Tibial nerve (tissue), 4 donors: Measurements from ENCODE around the gene ANKUB1. TPM values are rescaled to one million over a fixed set of nuclear protein-coding genes. Genes with fewer than 3 reads are reported as not detected.

Experiments
- DNase-seq, 2 donors: peaks; one replicate each; pipeline ENCODE4 v3.0.0-alpha.2; 2019; ENCODE audit warnings: low spot score in 2 of 2
- H3K27ac ChIP-seq, 4 donors: fragments of 200-600 bp; sonication (generic) in 3 of 4; one replicate each; pipeline ENCODE4 v1.5.1; 2017 to 2019; ENCODE audit warnings: mild to moderate bottlenecking in 1 of 4
- H3K27me3 ChIP-seq, 2 donors: fragments of 200-600 bp; sonication (generic) in 1 of 2; one replicate each; pipeline versions ENCODE4 v1.5.1 to v1.6.0; 2017 to 2019
- H3K36me3 ChIP-seq, 3 donors: fragments of 200-600 bp; sonication (generic); one replicate each; pipeline ENCODE4 v1.5.1; 2018 to 2019
- H3K4me1 ChIP-seq, 4 donors: fragments of 200-600 bp; sonication (generic) in 3 of 4; one replicate each; pipeline ENCODE4 v1.5.1; 2017 to 2019
- H3K4me3 ChIP-seq, 4 donors: fragments of 200-600 bp; sonication (generic) in 3 of 4; one replicate each; pipeline ENCODE4 v1.5.1; 2017 to 2019; ENCODE audit warnings: mild to moderate bottlenecking in 1 of 4, moderate library complexity in 1 of 4
- H3K9me3 ChIP-seq, 4 donors: fragments of 200-600 bp; sonication (generic) in 3 of 4; one replicate each; pipeline ENCODE4 v1.5.1; 2017 to 2019
- EP300 ChIP-seq, 2 donors: sonication (generic); formaldehyde crosslinking; IDR thresholded peaks; one replicate each; pipeline ENCODE4 v1.6.1; 2017; ENCODE audit warnings: antibody characterized with exemption in 2 of 2, mild to moderate bottlenecking in 1 of 2
- POLR2A ChIP-seq, 2 donors: fragments of 450-650 bp; IDR thresholded peaks; one replicate each; pipeline ENCODE4 v1.6.1; 2017; ENCODE audit warnings: antibody characterized with exemption in 2 of 2, mild to moderate bottlenecking in 2 of 2, moderate library complexity in 2 of 2
- WGBS, 2 donors: methylation state at CpG; one replicate each; pipeline ENCODE4 v1.1.5; 2018; 5-methylcytosine and 5-hydroxymethylcytosine counted together
- total RNA-seq, 4 donors: library from RNA; depleted of rRNA; stranded (reverse); fragments of >200 nt; gene quantifications; one replicate each; pipeline ENCODE4 v1.1.0, GENCODE V29; 2016
- TF ChIP-seq, protein P1 (sequence below), 5 experiments: fragments of 200-600 bp in 3 of 5; fragments of 450-650 bp in 2 of 5; sonication (generic) in 3 of 5; IDR thresholded peaks; one replicate each; pipeline ENCODE4 v1.5.1; 2016 to 2019; ENCODE audit warnings: antibody characterized with exemption in 5 of 5, mild to moderate bottlenecking in 3 of 5, moderate library complexity in 2 of 5

ANKUB1 gene
- total RNA-seq, 4 donors from 2014 or later = 0.60 to 1.4 (median 0.86) TPM

DNA sequence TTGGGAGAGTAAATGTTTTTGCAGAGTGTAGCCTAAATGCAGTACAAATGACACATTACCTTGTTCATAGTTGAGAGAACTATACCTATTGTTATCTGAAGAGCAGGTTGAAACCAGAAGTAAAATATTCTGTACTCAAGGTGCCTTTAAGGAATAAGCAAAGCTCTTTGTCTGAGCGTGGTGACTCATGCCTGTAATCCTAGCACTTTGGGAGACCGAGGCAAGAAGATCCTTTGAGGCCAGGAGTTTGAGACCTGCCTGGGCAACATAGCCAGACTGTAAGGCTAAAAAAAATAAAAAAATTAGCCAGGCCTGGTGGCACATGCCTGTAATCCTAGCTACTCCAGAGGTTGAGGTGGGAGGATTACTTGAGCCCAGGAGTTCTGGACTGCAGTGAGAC lies 18.5 kb upstream of the ANKUB1 start:
- WGBS, 2 donors = 91 to 95% methylated on average over 2 of the region's 2 CpGs
- Histone ChIP-seq H3K27me3 (no peaks in the 10 kb centered on the region), H3K4me3 (no peak overlapping the region), H3K9me3 (no peaks in the 10 kb centered on the region), H3K36me3 (no peaks in the 10 kb centered on the region), H3K4me1 (peaks cover 0 to 47% (median 19%) of the 10 kb centered on the region in 4 donors), H3K27ac (peak overlapping the region in 2 of 4 donors; percentile 21 to 98)
- DNase-seq = no peak
- TF ChIP-seq EP300 (IDR thresholded peaks at IDR 0.05) = no peak
- TF ChIP-seq, protein P1, sequence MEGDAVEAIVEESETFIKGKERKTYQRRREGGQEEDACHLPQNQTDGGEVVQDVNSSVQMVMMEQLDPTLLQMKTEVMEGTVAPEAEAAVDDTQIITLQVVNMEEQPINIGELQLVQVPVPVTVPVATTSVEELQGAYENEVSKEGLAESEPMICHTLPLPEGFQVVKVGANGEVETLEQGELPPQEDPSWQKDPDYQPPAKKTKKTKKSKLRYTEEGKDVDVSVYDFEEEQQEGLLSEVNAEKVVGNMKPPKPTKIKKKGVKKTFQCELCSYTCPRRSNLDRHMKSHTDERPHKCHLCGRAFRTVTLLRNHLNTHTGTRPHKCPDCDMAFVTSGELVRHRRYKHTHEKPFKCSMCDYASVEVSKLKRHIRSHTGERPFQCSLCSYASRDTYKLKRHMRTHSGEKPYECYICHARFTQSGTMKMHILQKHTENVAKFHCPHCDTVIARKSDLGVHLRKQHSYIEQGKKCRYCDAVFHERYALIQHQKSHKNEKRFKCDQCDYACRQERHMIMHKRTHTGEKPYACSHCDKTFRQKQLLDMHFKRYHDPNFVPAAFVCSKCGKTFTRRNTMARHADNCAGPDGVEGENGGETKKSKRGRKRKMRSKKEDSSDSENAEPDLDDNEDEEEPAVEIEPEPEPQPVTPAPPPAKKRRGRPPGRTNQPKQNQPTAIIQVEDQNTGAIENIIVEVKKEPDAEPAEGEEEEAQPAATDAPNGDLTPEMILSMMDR (IDR thresholded peaks at IDR 0.05) = no peak
- no peak for TF ChIP-seq POLR2A (IDR thresholded peaks at IDR 0.05)

DNA sequence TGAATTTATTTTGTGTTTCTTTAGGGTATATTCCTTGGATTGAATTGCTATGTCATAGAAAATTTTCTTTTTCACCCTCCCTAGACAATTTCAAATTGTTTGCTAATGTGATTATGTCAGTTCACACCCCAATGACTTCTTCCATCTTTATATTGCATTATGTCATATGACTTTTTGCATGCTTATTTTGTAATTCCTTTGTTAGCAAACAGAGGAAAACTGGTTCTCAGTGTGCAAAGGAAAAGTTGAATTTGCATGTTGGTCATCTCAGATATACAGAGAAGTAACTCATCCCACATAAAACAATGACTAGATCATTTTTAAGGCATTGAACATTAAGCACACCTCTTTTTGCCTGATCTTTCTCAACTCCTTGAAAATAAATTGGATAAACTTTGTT lies 17.3 kb upstream of the ANKUB1 start:
- no peak overlapping the region for H3K4me3 ChIP-seq
- H3K9me3 ChIP-seq = no peaks in the 10 kb centered on the region
- no peak for DNase-seq
- TF ChIP-seq POLR2A (IDR thresholded peaks at IDR 0.05) = no peak
- TF ChIP-seq EP300 (IDR thresholded peaks at IDR 0.05) = peak in 1 of 2 donors; percentile 18
- no peaks in the 10 kb centered on the region for H3K27me3 ChIP-seq
- no peaks in the 10 kb centered on the region for H3K36me3 ChIP-seq
- no peak overlapping the region for H3K27ac ChIP-seq
- H3K4me1 ChIP-seq = peaks cover 0 to 36% (median 8%) of the 10 kb centered on the region in 4 donors

DNA sequence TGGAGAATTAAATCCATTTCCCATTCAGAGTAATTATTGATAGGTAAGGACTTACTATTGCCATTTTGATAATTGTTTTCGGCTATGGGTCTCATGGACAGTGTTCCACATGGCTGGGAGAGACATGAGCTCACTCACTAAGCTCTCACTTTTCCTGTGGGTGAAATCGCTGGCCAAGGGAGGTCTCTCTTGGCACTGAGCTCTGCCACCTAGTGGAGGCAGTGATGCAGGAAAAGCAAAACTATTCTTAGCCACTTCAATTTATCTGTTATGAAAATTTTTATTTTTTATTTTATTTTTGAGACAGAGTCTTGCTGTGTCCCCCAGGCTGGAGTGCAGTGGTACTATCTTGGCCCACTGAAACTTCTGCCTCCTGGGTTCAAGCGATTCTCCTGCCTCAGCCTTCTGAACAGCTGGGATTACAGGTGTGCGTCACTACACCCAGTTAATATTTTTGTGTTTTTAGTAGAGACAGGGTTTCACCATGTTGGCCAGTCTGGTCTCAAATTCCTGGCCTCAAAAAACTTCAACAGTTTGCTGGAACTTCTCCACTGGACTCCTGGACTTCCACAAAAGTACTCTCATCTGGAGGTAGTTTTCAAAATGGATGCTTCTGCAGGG lies 16.0 kb upstream of the ANKUB1 start:
- Histone ChIP-seq H3K27me3 (no peaks in the 10 kb centered on the region), H3K27ac (peak overlapping the region in 2 of 4 donors; percentile 7 to 9), H3K4me3 (no peak overlapping the region), H3K4me1 (peaks cover 0 to 28% (median 2%) of the 10 kb centered on the region in 4 donors), H3K36me3 (no peaks in the 10 kb centered on the region), H3K9me3 (no peaks in the 10 kb centered on the region)
- no peak for TF ChIP-seq POLR2A (IDR thresholded peaks at IDR 0.05)
- TF ChIP-seq, protein P1 (IDR thresholded peaks at IDR 0.05) = peak; percentile 74 to 88 (median 81)
- 28 to 31% methylated on average over 4 of the region's 4 CpGs for WGBS, 2 donors
- peak; percentile 44 to 81 for DNase-seq

DNA sequence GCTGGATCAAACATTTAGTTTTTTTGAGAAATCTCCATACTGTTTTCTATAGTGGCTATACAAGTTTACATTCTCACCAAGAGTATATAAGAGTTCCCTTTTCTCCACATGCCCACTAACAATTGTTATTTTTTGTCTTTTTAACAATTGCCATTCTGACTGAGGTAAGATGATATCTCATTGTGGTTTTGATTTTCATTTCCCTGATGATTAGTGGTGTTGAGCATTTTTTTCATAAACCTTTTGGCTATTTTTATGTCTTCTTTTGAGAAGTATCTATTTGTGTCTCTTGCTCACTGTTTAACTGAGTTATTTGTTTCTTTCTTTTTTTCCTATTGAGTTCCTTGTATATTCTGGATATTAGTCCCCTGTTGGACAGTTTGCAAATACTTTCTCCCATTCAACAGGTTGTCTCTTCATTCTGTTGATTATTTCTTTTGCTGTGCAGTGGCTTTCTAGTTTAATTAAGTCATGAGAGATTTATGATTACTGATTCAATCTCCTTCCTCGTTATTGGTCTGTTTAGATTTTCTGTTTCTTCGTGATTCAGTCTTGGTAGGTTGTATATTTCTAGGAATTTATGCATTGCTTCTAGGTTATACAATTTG lies 13.9 kb upstream of the ANKUB1 start:
- DNase-seq = no peak
- no peaks in the 10 kb centered on the region for H3K36me3 ChIP-seq
- no peaks in the 10 kb centered on the region for H3K27me3 ChIP-seq
- TF ChIP-seq POLR2A (IDR thresholded peaks at IDR 0.05) = no peak
- TF ChIP-seq EP300 (IDR thresholded peaks at IDR 0.05) = no peak
- 69 to 70% methylated on average over 2 of the region's 2 CpGs for WGBS, 2 donors
- H3K4me3 ChIP-seq = no peak overlapping the region
- H3K9me3 ChIP-seq = no peaks in the 10 kb centered on the region
- H3K4me1 ChIP-seq = peaks cover 0 to 18% (median 2%) of the 10 kb centered on the region in 4 donors
- no peak overlapping the region for H3K27ac ChIP-seq

DNA sequence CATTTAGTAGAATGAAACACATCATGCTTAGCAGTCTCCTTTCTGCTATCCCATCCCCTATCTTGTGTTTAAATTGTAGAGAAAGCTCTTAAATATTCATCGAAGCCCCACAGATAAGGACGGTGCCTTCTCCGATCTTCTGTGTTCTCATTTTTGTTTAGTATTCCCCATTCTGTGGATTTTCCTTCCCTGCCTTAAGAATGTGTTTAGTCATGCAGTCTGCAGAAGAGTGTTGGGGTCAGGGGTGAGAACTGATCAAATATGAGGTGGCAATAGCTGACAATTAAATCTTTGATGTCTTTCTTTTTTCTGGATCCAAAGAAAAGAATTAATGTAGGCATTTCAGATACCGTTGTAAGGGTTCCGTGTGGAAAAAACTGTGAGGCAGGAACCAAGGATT lies 9.3 kb upstream of the ANKUB1 start:
- Histone ChIP-seq H3K36me3 (no peaks in the 10 kb centered on the region), H3K4me1 (no peaks in the 10 kb centered on the region), H3K27ac (no peak overlapping the region), H3K27me3 (no peaks in the 10 kb centered on the region), H3K9me3 (peaks cover 0 to 4% (median 0%) of the 10 kb centered on the region in 4 donors), H3K4me3 (no peak overlapping the region)
- TF ChIP-seq, protein P1 (IDR thresholded peaks at IDR 0.05) = no peak
- no peak for TF ChIP-seq POLR2A (IDR thresholded peaks at IDR 0.05)
- no peak for TF ChIP-seq EP300 (IDR thresholded peaks at IDR 0.05)
- WGBS, 2 donors = 61 to 64% methylated on average over 5 of the region's 5 CpGs
- DNase-seq = no peak

DNA sequence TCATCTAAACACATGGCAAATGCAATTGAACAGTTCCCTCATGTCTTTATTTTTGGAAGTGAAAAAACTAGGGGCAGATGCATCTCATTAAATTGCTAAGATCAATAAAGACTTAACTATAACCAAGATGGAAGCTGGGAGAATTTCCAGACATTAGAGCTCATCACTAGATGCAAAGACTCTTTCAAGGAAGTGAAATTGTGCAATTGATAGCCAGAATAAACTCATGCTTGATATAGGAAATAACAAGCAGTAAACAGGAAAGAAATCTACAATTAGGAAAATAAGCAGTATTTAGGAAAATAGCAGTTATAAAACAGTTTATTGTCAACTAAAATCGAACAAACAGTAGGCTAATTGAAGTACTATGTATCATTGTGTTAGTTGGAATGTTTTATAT lies 8.8 kb upstream of the ANKUB1 start:
- whole genome bisulfite sequencing, 2 donors = 60 to 68% methylated on average over 1 of the region's 1 CpG
- Histone ChIP-seq H3K9me3 (peaks cover 0 to 4% (median 0%) of the 10 kb centered on the region in 4 donors), H3K4me1 (no peaks in the 10 kb centered on the region), H3K4me3 (no peak overlapping the region), H3K27ac (no peak overlapping the region), H3K27me3 (no peaks in the 10 kb centered on the region), H3K36me3 (no peaks in the 10 kb centered on the region)
- TF ChIP-seq EP300 (IDR thresholded peaks at IDR 0.05) (no peak), POLR2A (IDR thresholded peaks at IDR 0.05) (no peak)
- TF ChIP-seq, protein P1 (IDR thresholded peaks at IDR 0.05) = no peak
- DNase-seq = no peak
